SU-DHL-6 (cell line): ENCODE measurements around the gene CIAO3.
"Not testable (repeated sequence)": the region's sequence is repeated elsewhere in the genome, so short reads cannot be mapped to it uniquely, and the experiment has no call there.

Experiments
- H2AFZ ChIP-seq: fragments of 200-600 bp; sonication (generic); 2 replicates; pipeline ENCODE4 v1.6.1; 2014; ENCODE audit warnings: low read depth, mild to moderate bottlenecking, moderate library complexity, mixed read lengths, antibody characterized with exemption, low read length; ENCODE audit not compliant: severe bottlenecking
- H3F3A ChIP-seq: fragments of 200-600 bp; shearing (Covaris generic); 2 replicates; pipeline ENCODE4 v1.6.0; 2016; ENCODE audit warnings: antibody characterized with exemption, mild to moderate bottlenecking; ENCODE audit not compliant: insufficient read depth
- H3K27ac ChIP-seq: fragments of 200-600 bp; sonication (generic); 2 replicates; pipeline ENCODE4 v1.5.1; 2016; ENCODE audit warnings: low read depth, mild to moderate bottlenecking, low read length, moderate library complexity, mixed read lengths
- H3K27me3 ChIP-seq: fragments of 200-600 bp; sonication (generic), shearing (Covaris generic); 2 replicates; pipeline ENCODE4 v1.6.0; 2014; ENCODE audit warnings: mild to moderate bottlenecking, low read length
- H3K36me3 ChIP-seq: fragments of 200-600 bp; sonication (generic); 2 replicates; pipeline ENCODE4 v1.6.1; 2014; ENCODE audit warnings: mild to moderate bottlenecking, low read length, mixed read lengths
- H3K4me2 ChIP-seq: fragments of 300-600, 200-600 bp; shearing (Covaris generic), sonication (generic); 2 replicates; pipeline ENCODE4 v1.6.0; 2014; ENCODE audit warnings: low read length, low read depth, mild to moderate bottlenecking; ENCODE audit not compliant: poor library complexity, severe bottlenecking
- H3K4me3 ChIP-seq: fragments of 200-600 bp; sonication (generic); 2 replicates; pipeline ENCODE4 v1.5.1; 2014; ENCODE audit warnings: antibody characterized with exemption, low read length, mild to moderate bottlenecking, mixed read lengths; ENCODE audit not compliant: insufficient read depth, poor library complexity, severe bottlenecking
- H3K79me2 ChIP-seq: fragments of 200-600 bp; sonication (generic); 2 replicates; pipeline ENCODE4 v1.6.1; 2014; ENCODE audit warnings: mild to moderate bottlenecking, low read length, moderate library complexity; ENCODE audit not compliant: insufficient read depth
- H3K9ac ChIP-seq: fragments of 200-600 bp; sonication (generic); 2 replicates; pipeline ENCODE4 v1.7.0; 2014; ENCODE audit warnings: mild to moderate bottlenecking, low read length
- H3K9me2 ChIP-seq: fragments of 200-600 bp; sonication (generic); replicated peaks from 2 replicates; pipeline ENCODE4 v1.6.1; 2014; ENCODE audit warnings: low read length; ENCODE audit not compliant: insufficient read depth
- H3K9me3 ChIP-seq: fragments of 200-600 bp; sonication (generic); 2 replicates; pipeline ENCODE4 v1.6.1; 2014; ENCODE audit warnings: low read length, mixed read lengths; ENCODE audit not compliant: insufficient read depth
- H4K20me1 ChIP-seq: fragments of 200-600 bp; sonication (generic); 2 replicates; pipeline ENCODE4 v1.6.1; 2014; ENCODE audit warnings: low read depth, mild to moderate bottlenecking, antibody characterized with exemption, low read length, moderate library complexity, mixed read lengths
- CTCF ChIP-seq: fragments of 200-600 bp; sonication (generic); IDR thresholded peaks from one replicate; pipeline ENCODE4 v1.5.1; 2017; ENCODE audit warnings: antibody characterized with exemption, mild to moderate bottlenecking, low read length, moderate library complexity; ENCODE audit not compliant: insufficient read depth, poor library complexity, severe bottlenecking
- EZH2phosphoT487 ChIP-seq: fragments of 200-600 bp; sonication (generic), shearing (Covaris generic); conservative IDR thresholded peaks from 2 replicates; pipeline ENCODE4 v1.6.1; 2018; ENCODE audit warnings: mild to moderate bottlenecking, antibody characterized with exemption, low read length, moderate library complexity, mixed read lengths

Gene CIAO3

DNA sequence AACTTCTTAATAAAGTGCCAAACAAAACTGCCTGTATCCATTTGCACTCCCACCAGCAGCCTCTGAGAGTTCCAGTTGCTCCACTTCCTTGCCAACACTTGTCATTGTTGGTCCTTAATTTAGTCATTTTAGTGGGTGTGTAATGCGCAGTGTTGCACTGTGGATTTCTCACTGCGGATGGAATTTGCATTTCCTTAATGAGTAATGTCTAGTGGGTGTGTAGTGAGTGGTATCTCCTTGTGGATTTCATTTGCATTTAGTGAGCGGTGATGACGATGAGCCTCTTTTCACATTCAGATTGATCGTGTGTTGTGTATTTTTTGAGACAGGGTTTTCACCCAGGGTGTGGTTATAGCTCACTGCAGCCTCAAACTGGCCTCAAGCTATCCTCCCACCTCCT is 15.6 kb upstream of the CIAO3 start:
- no peaks in the 10 kb centered on the region for H3K9me2 ChIP-seq
- no peaks in the 10 kb centered on the region for H3F3A ChIP-seq
- no peak overlapping the region for H3K4me2 ChIP-seq
- H3K9me3 ChIP-seq, result no peaks in the 10 kb centered on the region
- TF ChIP-seq EZH2phosphoT487 (no peak), CTCF (no peak)
- no peak overlapping the region for H3K27ac ChIP-seq
- H4K20me1 ChIP-seq, result no peaks in the 10 kb centered on the region
- no peak overlapping the region for H3K4me3 ChIP-seq
- no peak overlapping the region for H2AFZ ChIP-seq
- H3K27me3 ChIP-seq, result no peaks in the 10 kb centered on the region
- H3K79me2 ChIP-seq, result no peaks in the 10 kb centered on the region
- H3K9ac ChIP-seq, result no peak overlapping the region
- no peaks in the 10 kb centered on the region for H3K36me3 ChIP-seq

DNA sequence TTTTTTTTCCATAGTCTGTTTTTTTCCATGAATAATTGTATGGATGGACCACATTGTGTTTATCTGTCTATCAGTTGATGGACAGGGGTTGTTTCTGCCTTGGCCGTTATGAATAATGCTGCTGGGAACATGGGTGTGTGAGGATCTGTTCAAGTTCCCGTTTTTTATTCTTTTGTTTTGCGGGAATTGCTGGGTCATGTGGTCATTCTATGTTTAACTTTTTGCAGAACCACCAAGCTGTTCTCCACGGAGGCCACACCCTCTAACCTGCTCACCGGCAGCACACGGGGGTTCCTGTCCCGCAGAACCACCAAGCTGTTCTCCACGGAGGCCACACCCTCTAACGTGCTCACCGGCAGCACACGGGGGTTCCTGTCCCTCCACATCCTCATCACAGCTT is 13.9 kb upstream of the CIAO3 start:
- TF ChIP-seq CTCF (no peak), EZH2phosphoT487 (no peak)

DNA sequence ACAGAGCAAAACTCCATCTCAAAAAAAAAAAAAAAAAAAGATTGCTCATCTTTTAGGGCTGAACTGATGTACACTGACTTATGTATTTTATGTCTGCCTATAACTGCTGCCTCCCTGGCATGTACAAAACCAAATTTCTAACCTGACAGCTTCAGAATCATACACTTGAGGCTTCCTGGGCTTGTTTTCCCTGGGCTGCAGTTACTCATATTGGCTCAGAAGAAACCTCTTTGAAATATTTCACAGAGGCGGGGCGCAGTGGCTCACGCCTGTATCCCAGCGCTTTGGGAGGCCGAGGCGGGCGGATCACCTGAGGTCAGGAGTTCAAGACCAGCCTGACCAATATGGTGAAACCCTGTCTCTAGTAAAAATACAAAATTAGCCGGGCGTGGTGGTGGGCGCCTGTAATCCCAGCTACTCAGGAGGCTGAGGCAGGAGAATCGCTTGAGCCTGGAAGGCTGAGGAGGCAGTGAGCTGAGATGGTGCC is 13.4 kb upstream of the CIAO3 start:
- H3K9ac ChIP-seq, H3K79me2 ChIP-seq, H3F3A ChIP-seq, H3K36me3 ChIP-seq, H3K27me3 ChIP-seq, H3K9me2 ChIP-seq, H2AFZ ChIP-seq, H3K9me3 ChIP-seq, H3K4me3 ChIP-seq, H3K27ac ChIP-seq, H4K20me1 ChIP-seq, H3K4me2 ChIP-seq: not testable (repeated sequence)

More for the DNA sequence above, 13.9 kb upstream of the CIAO3 start:
- Histone ChIP-seq H3K36me3 (no peaks in the 10 kb centered on the region), H3K27ac (no peak overlapping the region), H3K4me3 (no peak overlapping the region), H3K9me2 (no peaks in the 10 kb centered on the region), H4K20me1 (no peaks in the 10 kb centered on the region), H3K9me3 (no peaks in the 10 kb centered on the region), H2AFZ (no peak overlapping the region), H3K79me2 (no peaks in the 10 kb centered on the region), H3F3A (no peaks in the 10 kb centered on the region), H3K27me3 (no peaks in the 10 kb centered on the region), H3K4me2 (no peak overlapping the region), H3K9ac (no peak overlapping the region)

DNA sequence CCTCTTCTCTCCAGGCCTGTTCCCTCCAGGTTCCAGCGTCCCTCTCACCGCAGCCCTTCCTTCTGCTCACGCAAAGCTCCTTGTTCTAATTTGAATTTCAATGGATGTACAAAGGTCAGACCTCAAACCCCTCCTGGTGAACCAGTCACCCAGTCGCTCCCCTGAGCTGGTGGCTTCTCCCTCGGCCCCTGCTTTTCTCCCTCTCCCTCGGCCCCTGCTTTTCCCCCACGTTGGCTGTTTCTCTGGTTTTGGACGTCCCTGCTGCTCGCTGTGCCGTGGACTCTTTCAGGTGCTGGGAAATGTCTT is 11.2 kb upstream of the CIAO3 start:
- no peaks in the 10 kb centered on the region for H3K79me2 ChIP-seq
- no peaks in the 10 kb centered on the region for H3K9me3 ChIP-seq
- no peaks in the 10 kb centered on the region for H4K20me1 ChIP-seq
- TF ChIP-seq CTCF, result no peak
- H3K9me2 ChIP-seq, result no peaks in the 10 kb centered on the region
- no peak overlapping the region for H3K9ac ChIP-seq
- H3K27me3 ChIP-seq, result no peaks in the 10 kb centered on the region
- no peaks in the 10 kb centered on the region for H3K36me3 ChIP-seq
- no peaks in the 10 kb centered on the region for H3F3A ChIP-seq
- H2AFZ ChIP-seq, result no peak overlapping the region
- H3K27ac ChIP-seq, result no peak overlapping the region
- no peak overlapping the region for H3K4me3 ChIP-seq
- no peak overlapping the region for H3K4me2 ChIP-seq
